Right lobe of liver (tissue), 4 donors: ENCODE data around the gene NHLRC4.

ENCODE experiments used
- POLR2A ChIP-seq: fragments of 450-650 bp; IDR thresholded peaks from one replicate; pipeline ENCODE4 v1.6.1; 2017; ENCODE audit warnings: antibody characterized with exemption, mild to moderate bottlenecking
- TF ChIP-seq, protein P1 (sequence below), 4 donors: fragments of 200-600 bp in 3 of 4; fragments of 450-650 bp in 1 of 4; IDR thresholded peaks; one replicate each; pipeline versions ENCODE4 v1.5.1 to v1.8.0; 2016 to 2022; ENCODE audit warnings: antibody characterized with exemption in 4 of 4, mild to moderate bottlenecking in 2 of 4
- donor health status: DM: no; HTN: no; CAD: no.
- donor health status: DM: no; HTN: no; CAD: no.
- donor health status: DM: no; HTN: yes; CAD: no.

GRCh38 chr16:609984-610383 lies 43.2 kb downstream of the NHLRC4 start:
- no peak for TF ChIP-seq POLR2A
- TF ChIP-seq, protein P1, sequence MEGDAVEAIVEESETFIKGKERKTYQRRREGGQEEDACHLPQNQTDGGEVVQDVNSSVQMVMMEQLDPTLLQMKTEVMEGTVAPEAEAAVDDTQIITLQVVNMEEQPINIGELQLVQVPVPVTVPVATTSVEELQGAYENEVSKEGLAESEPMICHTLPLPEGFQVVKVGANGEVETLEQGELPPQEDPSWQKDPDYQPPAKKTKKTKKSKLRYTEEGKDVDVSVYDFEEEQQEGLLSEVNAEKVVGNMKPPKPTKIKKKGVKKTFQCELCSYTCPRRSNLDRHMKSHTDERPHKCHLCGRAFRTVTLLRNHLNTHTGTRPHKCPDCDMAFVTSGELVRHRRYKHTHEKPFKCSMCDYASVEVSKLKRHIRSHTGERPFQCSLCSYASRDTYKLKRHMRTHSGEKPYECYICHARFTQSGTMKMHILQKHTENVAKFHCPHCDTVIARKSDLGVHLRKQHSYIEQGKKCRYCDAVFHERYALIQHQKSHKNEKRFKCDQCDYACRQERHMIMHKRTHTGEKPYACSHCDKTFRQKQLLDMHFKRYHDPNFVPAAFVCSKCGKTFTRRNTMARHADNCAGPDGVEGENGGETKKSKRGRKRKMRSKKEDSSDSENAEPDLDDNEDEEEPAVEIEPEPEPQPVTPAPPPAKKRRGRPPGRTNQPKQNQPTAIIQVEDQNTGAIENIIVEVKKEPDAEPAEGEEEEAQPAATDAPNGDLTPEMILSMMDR (IDR thresholded peaks at IDR 0.05) = no peak
